HEK293T (cell line): ENCODE results near the gene PTPRE.

Source experiments
- CTCF ChIA-PET: fragments of 350-600 bp; formaldehyde crosslinking; extraction: SDS; loops from one replicate; lab custom pipeline; 2021; ENCODE audit warnings: antibody characterized with exemption, inconsistent platforms; lab: Yijun Ruan, JAX
- POLR2A ChIA-PET: fragments of 350-600 bp; formaldehyde crosslinking; extraction: SDS; loops from one replicate; lab custom pipeline; 2020; ENCODE audit warnings: antibody characterized with exemption, inconsistent platforms; lab: Yijun Ruan, JAX
- DNase-seq: peaks from one replicate; pipeline ENCODE4 v3.0.0; 2012; ENCODE audit warnings: mixed read lengths; ENCODE audit errors: extremely low spot score
- ARNT ChIP-seq: fragments of 450-650 bp; IDR thresholded peaks from 2 replicates; pipeline ENCODE4 v1.6.1; 2017; ENCODE audit warnings: mild to moderate bottlenecking
- BHLHE40 ChIP-seq: fragments of 450-650 bp; IDR thresholded peaks from 2 replicates; pipeline ENCODE4 v1.6.1; 2016; ENCODE audit warnings: mild to moderate bottlenecking, moderate library complexity, borderline replicate concordance
- CTBP1 ChIP-seq: fragments of 450-650 bp; IDR thresholded peaks from 2 replicates; pipeline ENCODE4 v1.6.1; 2016; ENCODE audit warnings: borderline replicate concordance
- ELF4 ChIP-seq: fragments of 450-650 bp; IDR thresholded peaks from 2 replicates; pipeline ENCODE4 v1.6.1; 2017; ENCODE audit warnings: antibody characterized with exemption
- FOXA1 ChIP-seq: fragments of 450-650 bp; IDR thresholded peaks from 2 replicates; pipeline ENCODE4 v1.6.1; 2016; ENCODE audit warnings: mild to moderate bottlenecking
- FOXK2 ChIP-seq: fragments of 450-650 bp; IDR thresholded peaks from 2 replicates; pipeline ENCODE4 v1.6.1; 2016; ENCODE audit warnings: mild to moderate bottlenecking
- FOXM1 ChIP-seq: fragments of 450-650 bp; IDR thresholded peaks from 2 replicates; pipeline ENCODE4 v1.6.1; 2017; ENCODE audit warnings: mild to moderate bottlenecking, borderline replicate concordance
- HDGF ChIP-seq: fragments of 450-650 bp; IDR thresholded peaks from 2 replicates; pipeline ENCODE4 v1.6.1; 2017; ENCODE audit warnings: antibody characterized with exemption, borderline replicate concordance
- L3MBTL2 ChIP-seq: fragments of 450-650 bp; conservative IDR thresholded peaks from 2 replicates; pipeline ENCODE4 v1.6.1; 2016; ENCODE audit warnings: mild to moderate bottlenecking
- LEF1 ChIP-seq: fragments of 450-650 bp; IDR thresholded peaks from 2 replicates; pipeline ENCODE4 v1.6.1; 2017; ENCODE audit warnings: mild to moderate bottlenecking, borderline replicate concordance
- NFRKB ChIP-seq: fragments of 450-650 bp; IDR thresholded peaks from 2 replicates; pipeline ENCODE4 v1.6.1; 2016; ENCODE audit warnings: mild to moderate bottlenecking, moderate library complexity
- PKNOX1 ChIP-seq: fragments of 450-650 bp; IDR thresholded peaks from 2 replicates; pipeline ENCODE4 v1.6.1; 2016
- SP1 ChIP-seq: fragments of 450-650 bp; IDR thresholded peaks from 2 replicates; pipeline ENCODE4 v1.6.1; 2017
- SUZ12 ChIP-seq: fragments of 450-650 bp; IDR thresholded peaks from 2 replicates; pipeline ENCODE4 v1.6.1; 2016; ENCODE audit warnings: mild to moderate bottlenecking
- TARDBP ChIP-seq: fragments of 450-650 bp; IDR thresholded peaks from 2 replicates; pipeline ENCODE4 v1.6.1; 2016
- ZNF384 ChIP-seq: fragments of 450-650 bp; IDR thresholded peaks from 2 replicates; pipeline ENCODE4 v1.6.1; 2016

Gene PTPRE

DNA sequence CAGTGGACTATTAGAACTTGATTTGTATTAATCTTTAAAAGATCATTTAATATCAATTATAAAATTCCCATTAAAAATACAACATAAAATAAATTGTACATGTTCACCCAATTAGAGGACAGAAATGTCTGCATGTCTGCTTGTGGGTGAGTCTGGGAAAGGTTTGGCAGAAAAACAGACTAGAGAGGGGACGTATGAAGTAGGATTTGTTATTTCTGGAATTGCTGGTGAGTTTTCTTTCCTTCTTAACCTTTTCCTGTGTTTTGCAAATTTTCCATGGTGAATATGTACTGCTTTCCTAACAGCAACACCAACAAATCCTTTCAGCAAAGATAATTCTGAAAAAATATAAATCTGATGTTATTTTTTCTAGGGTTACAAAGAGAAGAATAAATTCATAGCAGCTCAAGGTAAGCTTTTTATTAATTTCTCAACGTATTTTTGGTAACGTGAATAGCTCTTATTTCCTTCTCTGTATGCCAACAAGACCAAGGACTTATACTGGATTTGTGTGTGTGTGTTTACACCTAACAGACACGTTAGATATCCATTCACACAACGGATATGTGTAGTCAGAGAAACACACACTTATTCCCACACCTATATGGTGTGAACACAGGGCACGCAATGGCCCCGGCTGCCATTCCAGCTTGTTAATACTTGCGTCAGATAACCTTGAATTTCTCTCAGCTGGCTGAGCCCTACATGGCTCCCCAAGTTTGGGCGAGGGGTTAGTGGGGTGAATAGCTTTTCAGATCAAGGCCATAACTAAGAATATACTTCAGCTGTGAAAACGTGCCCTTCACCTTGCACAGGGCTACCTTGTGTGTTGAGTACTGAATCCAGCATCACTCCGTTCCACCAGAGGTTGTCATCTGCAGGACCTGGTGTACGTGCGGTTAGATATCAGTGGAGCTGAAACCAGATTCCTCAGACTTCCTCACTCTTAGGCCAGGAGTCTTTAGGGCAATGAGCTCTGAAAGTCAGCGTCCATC lies 154.7 kb downstream of the PTPRE start:
- TF ChIP-seq FOXA1 (no peak), CTBP1 (no peak), HDGF (no peak)

DNA sequence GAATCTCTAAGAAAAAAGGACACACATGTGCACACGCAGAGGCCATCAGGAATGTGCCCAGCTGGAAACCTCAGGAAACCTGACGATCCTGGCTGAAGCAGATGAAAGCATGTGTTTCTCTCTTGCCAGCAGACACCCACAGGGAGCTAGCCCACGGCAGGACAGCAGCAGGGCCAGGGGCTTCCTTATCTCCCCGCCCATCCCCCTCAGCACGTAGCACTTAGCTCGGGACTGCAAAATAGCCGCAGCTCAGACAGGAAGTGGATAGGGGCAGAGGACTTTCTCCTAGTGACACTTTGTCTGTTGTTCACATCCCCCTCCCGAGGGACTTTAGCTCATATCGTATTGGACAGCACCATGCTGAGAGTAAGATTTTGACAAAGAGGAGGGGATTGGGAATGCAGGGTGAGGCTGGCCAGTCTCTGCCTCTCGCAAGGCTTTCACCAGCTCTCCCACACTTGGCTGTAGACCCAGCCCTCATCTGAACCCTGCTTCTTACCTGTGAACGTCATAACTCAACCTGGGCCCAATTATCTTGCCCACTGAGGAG lies 155.5 kb downstream of the PTPRE start:
- ChIA-PET POLR2A (no interaction called here), CTCF (interaction anchor here (2.0 kb wide), 1 partner anchor 27 kb away, joined by 7 read pairs; no protein-coding TSS in a partner anchor)
- DNase-seq: no peak
- TF ChIP-seq SP1: no peak

More for the DNA sequence above, 154.7 kb downstream of the PTPRE start:
- DNase-seq: no peak
- ChIA-PET POLR2A (no interaction called here), CTCF (interaction anchor here (2.0 kb wide), 1 partner anchor 26 kb away, joined by 7 read pairs; no protein-coding TSS in a partner anchor)

GRCh38 chr10:128062881-128063563 lies 156.1 kb downstream of the PTPRE start:
- no peak for DNase-seq
- ChIA-PET POLR2A (no interaction called here), CTCF (interaction anchor here (2.0 kb wide), 1 partner anchor 28 kb away, joined by 7 read pairs; no protein-coding TSS in a partner anchor)
- TF ChIP-seq ELF4: no peak
- no peak for TF ChIP-seq HDGF
- TF ChIP-seq LEF1: no peak
- TF ChIP-seq BHLHE40: no peak
- TF ChIP-seq NFRKB: no peak
- no peak for TF ChIP-seq FOXA1
- no peak for TF ChIP-seq FOXK2
- TF ChIP-seq TARDBP: no peak
- no peak for TF ChIP-seq FOXM1
- no peak for TF ChIP-seq SP1
- TF ChIP-seq ZNF384: no peak
- no peak for TF ChIP-seq SUZ12
- no peak for TF ChIP-seq PKNOX1
- no peak for TF ChIP-seq L3MBTL2
- TF ChIP-seq ARNT: no peak
- TF ChIP-seq CTBP1: no peak

GRCh38 chr10:128063736-128064107 lies 156.8 kb downstream of the PTPRE start:
- ChIA-PET POLR2A (no interaction called here), CTCF (interaction anchor here (0.9 kb wide), 1 partner anchor 29 kb away, joined by 3 read pairs; no protein-coding TSS in a partner anchor)
- TF ChIP-seq PKNOX1 (peak; percentile 58), TARDBP (no peak), CTBP1 (no peak), SUZ12 (no peak)
- no peak for DNase-seq

- POLR2A ChIA-PET: no interaction called here
- DNase-seq: no peak
- CTCF ChIA-PET: interaction anchor here (0.9 kb wide), 1 partner anchor 29 kb away, joined by 3 read pairs; no protein-coding TSS in a partner anchor
- TF ChIP-seq ARNT (no peak), CTBP1 (no peak), SUZ12 (no peak), TARDBP (no peak), BHLHE40 (no peak), FOXK2 (no peak), FOXA1 (no peak), FOXM1 (no peak), NFRKB (no peak), ZNF384 (no peak), L3MBTL2 (no peak), ELF4 (no peak), HDGF (no peak), PKNOX1 (no peak), SP1 (no peak), LEF1 (no peak)
Measured at GRCh38 chr10:128064108-128064969, 157.4 kb downstream of the PTPRE start.
